Adrenal gland (tissue), 5 donors: ENCODE measurements around the gene BAG5.

Experiments
- POLR2A ChIP-seq, 2 donors: fragments of 450-650 bp; IDR thresholded peaks; one replicate each; pipeline ENCODE4 v1.6.1; 2017; ENCODE audit warnings: antibody characterized with exemption in 2 of 2, mild to moderate bottlenecking in 2 of 2, moderate library complexity in 1 of 2
- TF ChIP-seq, protein P1 (sequence below), 6 experiments: fragments of 450-650 bp in 4 of 6; fragments of 200-600 bp in 2 of 6; sonication (generic) in 1 of 6; IDR thresholded peaks; 1 replicate in 5 of 6; 2 replicates in 1 of 6; pipeline versions ENCODE4 v1.5.1 to v1.8.0; 2016 to 2021; ENCODE audit warnings: antibody characterized with exemption in 6 of 6, mild to moderate bottlenecking in 2 of 6, moderate library complexity in 1 of 6
- donor health status: DM: no; HTN: no; CAD: no.

DNA sequence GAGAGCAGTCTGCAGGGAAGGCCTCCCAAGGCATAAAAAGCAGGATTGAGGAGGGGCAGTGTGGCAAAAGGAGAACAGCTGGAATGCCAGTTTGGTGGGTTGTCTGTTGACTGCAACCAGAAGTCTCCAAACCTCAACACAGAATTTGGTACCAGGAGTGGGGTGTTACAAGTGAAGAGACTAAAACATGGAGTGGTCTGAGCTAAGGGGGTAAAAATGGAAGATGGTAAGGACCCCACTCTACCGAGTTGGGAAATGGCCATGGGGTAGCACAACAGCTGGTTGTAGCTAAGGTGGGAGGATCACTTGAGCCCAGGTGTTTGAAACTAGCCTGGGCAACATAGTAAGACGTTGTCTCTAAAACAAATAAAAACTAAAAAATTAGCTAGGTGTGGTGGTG lies 48.8 kb upstream of the BAG5 start:
- TF ChIP-seq, protein P1, sequence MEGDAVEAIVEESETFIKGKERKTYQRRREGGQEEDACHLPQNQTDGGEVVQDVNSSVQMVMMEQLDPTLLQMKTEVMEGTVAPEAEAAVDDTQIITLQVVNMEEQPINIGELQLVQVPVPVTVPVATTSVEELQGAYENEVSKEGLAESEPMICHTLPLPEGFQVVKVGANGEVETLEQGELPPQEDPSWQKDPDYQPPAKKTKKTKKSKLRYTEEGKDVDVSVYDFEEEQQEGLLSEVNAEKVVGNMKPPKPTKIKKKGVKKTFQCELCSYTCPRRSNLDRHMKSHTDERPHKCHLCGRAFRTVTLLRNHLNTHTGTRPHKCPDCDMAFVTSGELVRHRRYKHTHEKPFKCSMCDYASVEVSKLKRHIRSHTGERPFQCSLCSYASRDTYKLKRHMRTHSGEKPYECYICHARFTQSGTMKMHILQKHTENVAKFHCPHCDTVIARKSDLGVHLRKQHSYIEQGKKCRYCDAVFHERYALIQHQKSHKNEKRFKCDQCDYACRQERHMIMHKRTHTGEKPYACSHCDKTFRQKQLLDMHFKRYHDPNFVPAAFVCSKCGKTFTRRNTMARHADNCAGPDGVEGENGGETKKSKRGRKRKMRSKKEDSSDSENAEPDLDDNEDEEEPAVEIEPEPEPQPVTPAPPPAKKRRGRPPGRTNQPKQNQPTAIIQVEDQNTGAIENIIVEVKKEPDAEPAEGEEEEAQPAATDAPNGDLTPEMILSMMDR (IDR thresholded peaks at IDR 0.05): no peak
- TF ChIP-seq POLR2A (IDR thresholded peaks at IDR 0.05): no peak
